ENCODE results near the gene EGR1. TPM values are rescaled to one million over a fixed set of nuclear protein-coding genes. Genes with fewer than 3 reads are reported as not detected.

EGR1 gene
- total RNA-seq, 1 experiment from 2014 or later, result 173 TPM

- Histone ChIP-seq H3K36me3 (ENCODE audit: control insufficient read depth in 1 of 2, insufficient read depth in 2 of 2, low read length in 2 of 2) (peaks cover 13 to 16% of the 10 kb centered on the region in 2 experiments), H3K27ac (ENCODE audit: low read depth, low read length) (no peak within 1 kb of the TSS), H3K9me3 (ENCODE audit: control insufficient read depth in 1 of 2, insufficient read depth in 1 of 2, low read depth in 1 of 2, low read length in 2 of 2) (no peaks in the 10 kb centered on the region), H3K9ac (ENCODE audit: low read length) (0 out of 2 replicates have a peak within 1 kb of the TSS, but pooled peaks have one; percentile 33), H4K20me1 (ENCODE audit: insufficient read depth) (no peaks in the 10 kb centered on the region), H3K9me2 (ENCODE audit: insufficient read depth) (no peaks in the 10 kb centered on the region), H2AFZ (ENCODE audit: low read depth, low read length, poor library complexity, severe bottlenecking) (no peak within 1 kb of the TSS), H3K4me2 (ENCODE audit: low read length) (peak within 1 kb of the TSS; percentile 70), H3K4me1 (ENCODE audit: control insufficient read depth in 1 of 2, insufficient read depth in 2 of 2, low read length in 2 of 2) (peaks cover 7 to 21% of the 10 kb centered on the region in 2 experiments; a peak in 3 of 4 replicates), H3K4me3 (replicated peaks in 1 of 2; ENCODE audit: low read depth in 1 of 2, low read length in 2 of 2) (peak within 1 kb of the TSS; percentile 36 to 55), H3K27me3 (ENCODE audit: insufficient read depth, low read length) (no peaks in the 10 kb centered on the region), H3K79me2 (ENCODE audit: insufficient read depth, low read length) (no peaks in the 10 kb centered on the region)
- intact Hi-C loops (cut with micrococcal nuclease), result no loop called here
- CTCF ChIA-PET, result no interaction called here
- POLR2A ChIA-PET, result no interaction called here
- DNase-seq (ENCODE audit: low read depth, low spot score) (no peak), ATAC-seq (peak; percentile 72)
- no TSS peak for BruUV-seq (replicated peaks)
- RAD21 ChIA-PET (ENCODE audit: low non-redundant PET in 1 of 2, low total read pairs in 2 of 2, uncharacterized antibody in 2 of 2, unreplicated experiment in 2 of 2), result no interaction called here
- TF ChIP-seq MAX (IDR thresholded peaks at IDR 0.05), result no peak
- no peak for TF ChIP-seq CTCF (IDR thresholded peaks at IDR 0.05 in 2 of 3, conservative IDR thresholded peaks at IDR 0.05 in 1 of 3; ENCODE audit: borderline replicate concordance in 1 of 3, insufficient read depth in 1 of 3, low read depth in 2 of 3, low read length in 2 of 3)
- TF ChIP-seq CBX3 (IDR thresholded peaks at IDR 0.05; ENCODE audit: low read depth), result no peak
- no peak for TF ChIP-seq RAD21 (IDR thresholded peaks at IDR 0.05; ENCODE audit: low read depth)
- TF ChIP-seq EZH2 (IDR thresholded peaks at IDR 0.05), result no peak
- TF ChIP-seq SP1 (IDR thresholded peaks at IDR 0.05; ENCODE audit: low read depth), result no peak
- no peak for TF ChIP-seq ZNF274 (IDR thresholded peaks at IDR 0.05; ENCODE audit: low read depth, low read length)
- TF ChIP-seq ZBTB33 (IDR thresholded peaks at IDR 0.05; ENCODE audit: extremely low read depth, insufficient replicate concordance, low read length), result no peak
- TF ChIP-seq ELF1 (IDR thresholded peaks at IDR 0.05; ENCODE audit: borderline replicate concordance, low read depth), result no peak
- TF ChIP-seq POLR2A (IDR thresholded peaks at IDR 0.05; ENCODE audit: borderline replicate concordance, extremely low read depth, insufficient read depth, insufficient read length), result no peak
- no peak for TF ChIP-seq FOSL1 (IDR thresholded peaks at IDR 0.05; ENCODE audit: low read depth)
- no peak for TF ChIP-seq EZH2phosphoT487 (IDR thresholded peaks at IDR 0.05; ENCODE audit: borderline replicate concordance)
- TF ChIP-seq POLR2AphosphoS5 (IDR thresholded peaks at IDR 0.05; ENCODE audit: low read depth, low read length), result no peak
- no peak for TF ChIP-seq ATF3 (IDR thresholded peaks at IDR 0.05)
- TF ChIP-seq SRF (IDR thresholded peaks at IDR 0.05; ENCODE audit: low read depth), result no peak
These were observed 26.4 kb upstream of the EGR1 start, which contains the start of gene REEP2 for GRCh38 chr5:138438724-138439476. Gene REEP2 (plus strand): TSS chr5:138439057. CDS start chr5:138439209, 152 bp downstream.
